GM12878 (cell line): ENCODE results near the gene ABCB9. TPM values are rescaled to one million over a fixed set of nuclear protein-coding genes. Genes with fewer than 3 reads are reported as not detected.

ENCODE experiments used
- ATAC-seq: fragments of 200-7000 bp; cut with Tn5 transposase; 3 replicates; pipeline ENCODE4 v1.9.1; 2020; ENCODE audit warnings: mild to moderate bottlenecking, moderate library complexity
- BruUV-seq: library from RNA; stranded (reverse); fragments of 400-500 nt; replicated peaks from 2 replicates; lab custom pipeline; 2021; lab: Mats Ljungman, UMichigan
- CTCF ChIA-PET: fragments of 300-600 bp; sonication (Branson Sonifier 250); formaldehyde crosslinking; extraction: SDS; loops from one replicate; lab custom pipeline; 2021; ENCODE audit warnings: inconsistent platforms; lab: Yijun Ruan, JAX
- POLR2A ChIA-PET: fragments of 350-600 bp; formaldehyde crosslinking; extraction: SDS; loops from one replicate; lab custom pipeline; 2021; ENCODE audit warnings: inconsistent platforms; lab: Charles Lee
- RAD21 ChIA-PET: fragments of 300-600 bp; sonication (Branson Sonifier 250); formaldehyde crosslinking; loops from one replicate; lab custom pipeline; 2023; ENCODE audit warnings: antibody characterized with exemption; ENCODE audit not compliant: unreplicated experiment; lab: Charles Lee
- SMC1A ChIA-PET: fragments of 300-600 bp; sonication (Branson Sonifier 250); formaldehyde crosslinking; loops from one replicate; lab custom pipeline; 2023; ENCODE audit not compliant: unreplicated experiment, uncharacterized antibody; lab: Charles Lee
- DNase-seq: peaks from one replicate; pipeline ENCODE4 v3.0.0-alpha.2; 2011; ENCODE audit warnings: low read depth, low spot score
- FAIRE-seq: peaks from 3 replicates; lab custom pipeline; 2011; peaks lifted over from hg19 to GRCh38; lab: Jason Lieb, UNC
- H2AFZ ChIP-seq: 2 replicates; pipeline ENCODE4 v1.6.0; 2011; ENCODE audit warnings: low read depth, low read length, control low read depth; ENCODE audit not compliant: control insufficient read depth
- H3K27ac ChIP-seq: 2 replicates; pipeline ENCODE4 v1.5.1; 2011; ENCODE audit warnings: control low read depth; ENCODE audit not compliant: control insufficient read depth, insufficient read depth
- H3K27me3 ChIP-seq, 2 experiments: replicated peaks in 1 of 2; 2 replicates each; pipeline versions ENCODE4 v1.6.0 to v1.6.1; 2011; ENCODE audit warnings: low read length in 1 of 2; ENCODE audit not compliant: control insufficient read depth in 2 of 2, insufficient read depth in 2 of 2
- H3K36me3 ChIP-seq, 2 experiments: 2 replicates each; pipeline ENCODE4 v1.5.1; 2011; ENCODE audit warnings: low read length in 1 of 2; ENCODE audit not compliant: control insufficient read depth in 2 of 2, insufficient read depth in 2 of 2
- H3K4me1 ChIP-seq: 2 replicates; pipeline ENCODE4 v1.6.1; 2011; ENCODE audit warnings: mild to moderate bottlenecking, low read length, moderate library complexity, mixed read lengths; ENCODE audit not compliant: control insufficient read depth, insufficient read depth
- H3K4me2 ChIP-seq: 2 replicates; pipeline ENCODE4 v1.6.0; 2011; ENCODE audit warnings: control low read depth; ENCODE audit not compliant: control insufficient read depth, insufficient read depth
- H3K4me3 ChIP-seq: fragments of 200-600 bp; sonication (generic); 2 replicates; pipeline ENCODE4 v1.5.1; 2016
- H3K79me2 ChIP-seq: 2 replicates; pipeline ENCODE4 v1.6.0; 2011; ENCODE audit warnings: low read length; ENCODE audit not compliant: control insufficient read depth, insufficient read depth
- H3K9ac ChIP-seq: 2 replicates; pipeline ENCODE4 v1.8.0; 2011; ENCODE audit warnings: low read length, control low read depth, mixed read lengths; ENCODE audit not compliant: control insufficient read depth, insufficient read depth
- H3K9me3 ChIP-seq: replicated peaks from 3 replicates; pipeline ENCODE4 v1.5.1; 2011; ENCODE audit warnings: mild to moderate bottlenecking, low read length; ENCODE audit not compliant: control insufficient read depth, insufficient read depth
- H4K20me1 ChIP-seq: 2 replicates; pipeline ENCODE4 v1.6.0; 2011; ENCODE audit not compliant: control insufficient read depth, insufficient read depth
- ASH2L ChIP-seq: fragments of 300-600, 200-600 bp; sonication (generic); IDR thresholded peaks from 2 replicates; pipeline ENCODE4 v1.6.1; 2017; ENCODE audit warnings: low read depth, mild to moderate bottlenecking, borderline replicate concordance
- BACH1 ChIP-seq: fragments of 450-650 bp; IDR thresholded peaks from 2 replicates; pipeline ENCODE4 v1.6.1; 2017; ENCODE audit warnings: mild to moderate bottlenecking, borderline replicate concordance
- CEBPB ChIP-seq, 2 experiments: fragments of 150-350 bp in 1 of 2; IDR thresholded peaks; 2 replicates each; pipeline ENCODE4 v1.6.1; 2012 to 2014; ENCODE audit warnings: low read depth in 2 of 2, low read length in 2 of 2, borderline replicate concordance in 1 of 2, inconsistent platforms in 1 of 2
- DPF2 ChIP-seq: fragments of 450-650 bp; IDR thresholded peaks from 2 replicates; pipeline ENCODE4 v1.6.1; 2017; ENCODE audit warnings: mild to moderate bottlenecking
- EGR1 ChIP-seq, 2 experiments: IDR thresholded peaks; 1 replicate in 1 of 2; 2 replicates in 1 of 2; pipeline ENCODE4 v1.6.1; 2011 to 2012; ENCODE audit warnings: low read depth in 2 of 2, low read length in 2 of 2, borderline replicate concordance in 1 of 2, mild to moderate bottlenecking in 1 of 2, moderate library complexity in 1 of 2
- HDAC6 ChIP-seq: fragments of 200-600 bp; sonication (generic); IDR thresholded peaks from one replicate; pipeline ENCODE4 v1.8.0; 2017; ENCODE audit warnings: antibody characterized with exemption; ENCODE audit not compliant: unreplicated experiment
- IRF4 ChIP-seq: IDR thresholded peaks from 2 replicates; pipeline ENCODE4 v1.6.1; 2011; ENCODE audit warnings: low read depth, low read length
- JUNB ChIP-seq: IDR thresholded peaks from 2 replicates; pipeline ENCODE4 v1.6.1; 2016; ENCODE audit warnings: antibody characterized with exemption, mild to moderate bottlenecking
- KAT2A ChIP-seq: conservative IDR thresholded peaks from 2 replicates; pipeline ENCODE4 v1.6.1; 2011; ENCODE audit warnings: low read depth, low read length; ENCODE audit not compliant: control insufficient read depth
- KLF5 ChIP-seq: fragments of 450-650 bp; IDR thresholded peaks from 2 replicates; pipeline ENCODE4 v1.6.1; 2014; ENCODE audit warnings: mild to moderate bottlenecking; ENCODE audit not compliant: partially characterized antibody
- NFXL1 ChIP-seq: fragments of 450-650 bp; IDR thresholded peaks from 2 replicates; pipeline ENCODE4 v1.6.1; 2017; ENCODE audit warnings: antibody characterized with exemption, mild to moderate bottlenecking, borderline replicate concordance
- RAD51 ChIP-seq: fragments of 450-650 bp; IDR thresholded peaks from 2 replicates; pipeline ENCODE4 v1.6.1; 2016; ENCODE audit warnings: moderate library complexity, mild to moderate bottlenecking, inconsistent platforms
- RFX5 ChIP-seq: IDR thresholded peaks from 2 replicates; pipeline ENCODE4 v1.6.1; 2011; ENCODE audit warnings: low read depth, low read length, improper control_type of control experiment
- SPI1 ChIP-seq: IDR thresholded peaks from 2 replicates; pipeline ENCODE4 v1.6.1; 2011; ENCODE audit warnings: low read depth, mild to moderate bottlenecking, low read length, moderate library complexity, borderline replicate concordance; ENCODE audit not compliant: insufficient read depth
- WRNIP1 ChIP-seq: IDR thresholded peaks from 2 replicates; pipeline ENCODE4 v1.6.1; 2011; ENCODE audit warnings: low read depth, low read length, improper control_type of control experiment, borderline replicate concordance
- ZNF24 ChIP-seq: fragments of 450-650 bp; IDR thresholded peaks from 2 replicates; pipeline ENCODE4 v1.6.1; 2017; ENCODE audit warnings: antibody characterized with exemption, mild to moderate bottlenecking
- ZZZ3 ChIP-seq: IDR thresholded peaks from 2 replicates; pipeline ENCODE4 v1.6.1; 2011; ENCODE audit warnings: low read depth; ENCODE audit not compliant: control insufficient read depth, insufficient read length
- WGBS: methylation state at CpG from one replicate; pipeline ENCODE4 v1.1.6; 2016; ENCODE audit warnings: low lambda C conversion rate; ENCODE audit not compliant: insufficient replicate concordance, insufficient coverage; ENCODE audit errors: missing lambda C conversion rate; 5-methylcytosine and 5-hydroxymethylcytosine counted together
- in situ Hi-C: fragments of 300-500 bp; cut with MboI; formaldehyde crosslinking; loops from 9 replicates; pipeline ENCODE4 v1.14.3; 2018; ENCODE audit warnings: mixed read lengths
- intact Hi-C: fragments of 100-400 bp; cut with micrococcal nuclease; formaldehyde crosslinking; loops from one replicate; pipeline ENCODE4 v1.14.2; 2022; ENCODE audit not compliant: unreplicated experiment
- polyA plus RNA-seq, 11 experiments: library from polyadenylated mRNA; depleted of rRNA in 4 of 11; unstranded in 6 of 11; stranded (reverse) in 5 of 11; fragments of >200 nt; fragmentation: Nextera tagmentation in 4 of 11; fragmentation: Illumina TruSeq in 1 of 11; extraction: Ambion mirVana in 4 of 11; extraction: Trizol in 1 of 11; gene quantifications; 1 replicate in 1 of 11; 2 replicates in 10 of 11; pipeline versions ENCODE4 v1.2.1 to v1.2.3, GENCODE V29; 2011 to 2016; ENCODE audit warnings: inconsistent platforms in 2 of 11, missing spikeins in 2 of 11, low read depth in 1 of 11
- total RNA-seq, 4 experiments: library from RNA; depleted of rRNA in 3 of 4; stranded (reverse); fragments of >200 nt in 3 of 4; fragmentation: Illumina TruSeq in 1 of 4; extraction: Trizol in 1 of 4; gene quantifications; 2 replicates each; pipeline versions ENCODE4 v1.2.1 to v1.2.3, GENCODE V29; 2013 to 2021
- TF ChIP-seq, protein P1 (sequence below): IDR thresholded peaks from 2 replicates; pipeline ENCODE4 v1.6.1; 2012; ENCODE audit warnings: low read depth, low read length, improper control_type of control experiment
- TF ChIP-seq, protein P2 (sequence below): IDR thresholded peaks from 2 replicates; pipeline ENCODE4 v1.6.1; 2012; ENCODE audit warnings: low read depth, low read length, improper control_type of control experiment

Gene ABCB9
- total and polyA plus RNA-seq, 10 of the 15 experiments (the other 5 are each of a cell fraction or from before 2014, with no cell fraction given), result 0.37 to 4.9 (median 3.1) TPM

- in situ Hi-C loops, result no loop called here
- Histone ChIP-seq H3K27ac (no peak overlapping the region), H3K9me3 (no peaks in the 10 kb centered on the region), H3K4me2 (no peak overlapping the region), H4K20me1 (no peaks in the 10 kb centered on the region), H3K4me1 (no peaks in the 10 kb centered on the region), H3K9ac (no peak overlapping the region), H3K36me3 (no peaks in the 10 kb centered on the region), H3K27me3 (no peaks in the 10 kb centered on the region), H3K79me2 (no peaks in the 10 kb centered on the region), H2AFZ (no peak overlapping the region), H3K4me3 (no peak overlapping the region)
- CTCF ChIA-PET, result no interaction called here
- RAD21 ChIA-PET, result no interaction called here
- WGBS, result 57% methylated on average over 12 of the region's 12 CpGs
- no peak for ATAC-seq
- FAIRE-seq, result no peak
- SMC1A ChIA-PET, result interaction anchor here (1.6 kb wide), 1 partner anchor 18 kb away, joined by 3 read pairs; no protein-coding TSS in a partner anchor
- intact Hi-C loops, result no loop called here
- TF ChIP-seq ASH2L, result no peak
- no peak for TF ChIP-seq ZZZ3
- TF ChIP-seq ZNF24, result no peak
- TF ChIP-seq IRF4, result no peak
- TF ChIP-seq SPI1, result no peak
- TF ChIP-seq KAT2A, result no peak
- TF ChIP-seq HDAC6, result no peak
- no peak for TF ChIP-seq BACH1
- TF ChIP-seq, protein P1, sequence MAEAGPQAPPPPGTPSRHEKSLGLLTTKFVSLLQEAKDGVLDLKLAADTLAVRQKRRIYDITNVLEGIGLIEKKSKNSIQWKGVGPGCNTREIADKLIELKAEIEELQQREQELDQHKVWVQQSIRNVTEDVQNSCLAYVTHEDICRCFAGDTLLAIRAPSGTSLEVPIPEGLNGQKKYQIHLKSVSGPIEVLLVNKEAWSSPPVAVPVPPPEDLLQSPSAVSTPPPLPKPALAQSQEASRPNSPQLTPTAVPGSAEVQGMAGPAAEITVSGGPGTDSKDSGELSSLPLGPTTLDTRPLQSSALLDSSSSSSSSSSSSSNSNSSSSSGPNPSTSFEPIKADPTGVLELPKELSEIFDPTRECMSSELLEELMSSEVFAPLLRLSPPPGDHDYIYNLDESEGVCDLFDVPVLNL, result no peak
- TF ChIP-seq CEBPB (IDR thresholded peaks at IDR 0.05; ENCODE audit: borderline replicate concordance in 1 of 2, low read depth in 2 of 2, low read length in 2 of 2), result no peak
- no peak for TF ChIP-seq KLF5
- TF ChIP-seq, protein P2, sequence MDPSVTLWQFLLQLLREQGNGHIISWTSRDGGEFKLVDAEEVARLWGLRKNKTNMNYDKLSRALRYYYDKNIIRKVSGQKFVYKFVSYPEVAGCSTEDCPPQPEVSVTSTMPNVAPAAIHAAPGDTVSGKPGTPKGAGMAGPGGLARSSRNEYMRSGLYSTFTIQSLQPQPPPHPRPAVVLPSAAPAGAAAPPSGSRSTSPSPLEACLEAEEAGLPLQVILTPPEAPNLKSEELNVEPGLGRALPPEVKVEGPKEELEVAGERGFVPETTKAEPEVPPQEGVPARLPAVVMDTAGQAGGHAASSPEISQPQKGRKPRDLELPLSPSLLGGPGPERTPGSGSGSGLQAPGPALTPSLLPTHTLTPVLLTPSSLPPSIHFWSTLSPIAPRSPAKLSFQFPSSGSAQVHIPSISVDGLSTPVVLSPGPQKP, result no peak
- TF ChIP-seq RAD51, result no peak
- no peak for TF ChIP-seq NFXL1
- TF ChIP-seq EGR1 (IDR thresholded peaks at IDR 0.05; ENCODE audit: borderline replicate concordance in 1 of 2, low read depth in 2 of 2, low read length in 2 of 2), result no peak
- no peak for TF ChIP-seq WRNIP1
- no peak for TF ChIP-seq DPF2
- TF ChIP-seq RFX5, result no peak
- TF ChIP-seq JUNB, result no peak
- no TSS peak for BruUV-seq
- POLR2A ChIA-PET, result no interaction called here
- no peak for DNase-seq
These were observed 56.6 kb downstream of the ABCB9 start for GRCh38 chr12:122909442-122910288.
